ENCODE measurements around the gene PARP16.
A peak's percentile ranks its signal among the peaks of the same experiment; 100 is the strongest.

PARP16 gene

DNA sequence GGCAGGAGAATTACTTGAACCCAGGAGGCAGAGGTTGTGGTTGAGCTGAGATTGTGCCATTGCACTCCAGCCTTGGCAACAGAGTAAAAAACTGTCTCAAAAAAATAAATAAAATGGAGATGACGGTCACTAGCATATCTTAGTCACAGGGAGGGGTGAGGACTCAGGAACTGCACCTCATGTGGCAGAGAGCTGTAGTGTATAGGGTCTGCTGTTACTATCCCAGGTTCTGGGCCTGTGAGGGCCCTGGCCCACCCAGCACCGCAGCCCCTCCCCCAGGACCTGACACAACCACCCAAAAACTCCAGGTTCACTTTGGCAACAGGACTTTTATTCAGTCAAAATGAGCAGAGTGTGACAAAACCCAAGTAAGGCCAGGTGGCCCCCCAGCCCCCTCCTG is 40.1 kb upstream of the PARP16 start:
- Histone ChIP-seq H4K91ac (ENCODE audit: low read depth, low read length) (no peak overlapping the region), H2AK5ac (ENCODE audit: low read length) (no peak overlapping the region), H4K12ac (ENCODE audit: low read depth, low read length) (no peak overlapping the region), H3K79me1 (ENCODE audit: low read length) (peaks cover 5% of the 10 kb centered on the region), H3K4ac (ENCODE audit: low read depth, low read length) (no peak overlapping the region), H3K9me3 (ENCODE audit: insufficient read depth, low read depth, low read length) (no peaks in the 10 kb centered on the region), H3K27ac (ENCODE audit: low read depth, low read length) (peak overlapping the region; percentile 35), H3K79me2 (ENCODE audit: control insufficient read depth, insufficient read depth, low read length, poor library complexity) (no peaks in the 10 kb centered on the region), H3K4me3 (ENCODE audit: low read depth, low read length) (no peak overlapping the region), H3K14ac (ENCODE audit: low read length) (no peak overlapping the region), H2AFZ (ENCODE audit: insufficient read depth, low read length, poor library complexity) (no peak overlapping the region), H3K23ac (ENCODE audit: low read length) (no peak overlapping the region), H4K8ac (ENCODE audit: low read depth, low read length) (no peak overlapping the region), H3K18ac (ENCODE audit: low read length) (no peak overlapping the region), H2BK12ac (ENCODE audit: low read length) (no peak overlapping the region), H3K27me3 (ENCODE audit: insufficient read depth, low read length) (no peaks in the 10 kb centered on the region), H2BK120ac (ENCODE audit: insufficient read depth, low read length, poor library complexity) (no peak overlapping the region), H2BK5ac (ENCODE audit: low read depth, low read length, poor library complexity) (no peak overlapping the region), H3K36me3 (ENCODE audit: control insufficient read depth in 1 of 2, insufficient read depth in 2 of 2, low read length in 2 of 2) (peaks cover 39 to 40% of the 10 kb centered on the region in 2 experiments), H3K4me1 (ENCODE audit: control insufficient read depth in 1 of 2, insufficient read depth in 2 of 2, low read length in 2 of 2) (peaks cover 5 to 9% of the 10 kb centered on the region in 2 experiments), H3K4me2 (ENCODE audit: low read length) (no peak overlapping the region), H3K9ac (ENCODE audit: low read length) (no peak overlapping the region)
- WGBS (ENCODE audit: extremely low coverage, insufficient coverage, insufficient read length), result no CpG with 5 or more reads among the region's 2 CpGs
- no peak for DNase-seq

DNA sequence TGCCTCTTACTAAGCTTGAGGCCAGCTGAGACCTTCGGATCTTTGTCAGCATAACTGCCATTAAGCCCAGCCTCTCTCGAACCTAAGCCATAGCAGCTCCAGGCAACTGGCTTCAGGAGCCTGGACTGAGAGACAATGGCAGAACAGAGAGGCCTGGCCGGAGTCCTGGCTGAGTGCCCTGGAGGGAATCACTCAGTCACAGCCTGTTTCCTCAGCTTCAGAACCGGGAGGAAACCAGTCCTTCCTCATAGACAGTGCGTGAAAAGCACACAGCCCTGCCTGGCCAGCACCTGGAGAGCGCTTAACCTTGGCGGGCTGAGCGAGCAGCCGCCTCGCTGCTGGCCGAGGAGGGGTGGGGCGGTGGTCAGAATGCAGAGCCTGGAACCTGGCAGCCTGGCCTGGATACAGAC is 39.4 kb upstream of the PARP16 start:
- no peak overlapping the region for H3K9ac ChIP-seq (ENCODE audit: low read length)
- no peak overlapping the region for H3K4me3 ChIP-seq (ENCODE audit: low read depth, low read length)
- H3K23ac ChIP-seq (ENCODE audit: low read length), result no peak overlapping the region
- H3K9me3 ChIP-seq (ENCODE audit: insufficient read depth, low read depth, low read length), result no peaks in the 10 kb centered on the region
- H3K27ac ChIP-seq (ENCODE audit: low read depth, low read length), result peak overlapping the region; percentile 86
- H3K79me2 ChIP-seq (ENCODE audit: control insufficient read depth, insufficient read depth, low read length, poor library complexity), result no peaks in the 10 kb centered on the region
- H2BK5ac ChIP-seq (ENCODE audit: low read depth, low read length, poor library complexity), result peak overlapping the region; percentile 29
- peak overlapping the region; percentile 38 for H2BK12ac ChIP-seq (ENCODE audit: low read length)
- H4K91ac ChIP-seq (ENCODE audit: low read depth, low read length), result peak overlapping the region; percentile 63
- peaks cover 5 to 9% of the 10 kb centered on the region in 2 experiments for H3K4me1 ChIP-seq (ENCODE audit: control insufficient read depth in 1 of 2, insufficient read depth in 2 of 2, low read length in 2 of 2)
- H3K18ac ChIP-seq (ENCODE audit: low read length), result no peak overlapping the region
- H2AK5ac ChIP-seq (ENCODE audit: low read length), result no peak overlapping the region
- H4K12ac ChIP-seq (ENCODE audit: low read depth, low read length), result no peak overlapping the region
- H3K36me3 ChIP-seq (ENCODE audit: control insufficient read depth in 1 of 2, insufficient read depth in 2 of 2, low read length in 2 of 2), result peaks cover 32 to 33% of the 10 kb centered on the region in 2 experiments
- no peak overlapping the region for H3K14ac ChIP-seq (ENCODE audit: low read length)
- H3K4me2 ChIP-seq (ENCODE audit: low read length), result no peak overlapping the region
- no peak overlapping the region for H2BK120ac ChIP-seq (ENCODE audit: insufficient read depth, low read length, poor library complexity)
- no peak overlapping the region for H4K8ac ChIP-seq (ENCODE audit: low read depth, low read length)
- no CpG with 5 or more reads among the region's 12 CpGs for WGBS (ENCODE audit: extremely low coverage, insufficient coverage, insufficient read length)
- H3K27me3 ChIP-seq (ENCODE audit: insufficient read depth, low read length), result no peaks in the 10 kb centered on the region
- peaks cover 5% of the 10 kb centered on the region for H3K79me1 ChIP-seq (ENCODE audit: low read length)
- no peak for DNase-seq
- no peak overlapping the region for H2AFZ ChIP-seq (ENCODE audit: insufficient read depth, low read length, poor library complexity)
- H3K4ac ChIP-seq (ENCODE audit: low read depth, low read length), result no peak overlapping the region

DNA sequence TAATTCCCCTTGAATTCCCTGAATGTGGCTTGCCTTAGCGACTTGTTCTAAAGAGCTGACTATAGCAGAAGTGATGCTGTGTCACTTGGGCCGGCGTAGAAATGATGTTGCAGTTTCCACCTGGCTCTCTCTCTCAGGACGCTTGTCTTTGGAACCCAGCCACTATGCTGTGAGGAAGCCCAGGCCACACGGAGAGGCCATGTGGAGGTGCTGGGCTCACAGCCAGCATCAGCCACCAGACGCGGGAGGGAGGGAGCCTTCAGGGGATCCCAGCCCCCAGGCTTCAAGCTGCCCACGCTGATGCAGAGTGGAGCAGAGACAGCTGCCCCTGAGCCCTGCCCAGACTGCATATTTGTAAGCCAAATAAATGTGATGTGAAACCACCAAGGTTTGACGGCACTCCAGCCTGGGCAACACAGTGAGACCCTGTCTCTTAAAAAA is 36.4 kb upstream of the PARP16 start:
- no peak overlapping the region for H3K27ac ChIP-seq (ENCODE audit: low read depth, low read length)
- H3K23ac ChIP-seq (ENCODE audit: low read length), result no peak overlapping the region
- no peak overlapping the region for H2BK5ac ChIP-seq (ENCODE audit: low read depth, low read length, poor library complexity)
- H2AK5ac ChIP-seq (ENCODE audit: low read length), result no peak overlapping the region
- H2AFZ ChIP-seq (ENCODE audit: insufficient read depth, low read length, poor library complexity), result no peak overlapping the region
- WGBS (ENCODE audit: extremely low coverage, insufficient coverage, insufficient read length), result no CpG with 5 or more reads among the region's 9 CpGs
- no peak overlapping the region for H4K12ac ChIP-seq (ENCODE audit: low read depth, low read length)
- no peak for DNase-seq
- no peak overlapping the region for H3K14ac ChIP-seq (ENCODE audit: low read length)
- peaks cover 5% of the 10 kb centered on the region for H3K79me1 ChIP-seq (ENCODE audit: low read length)
- H2BK12ac ChIP-seq (ENCODE audit: low read length), result no peak overlapping the region
- no peak overlapping the region for H4K91ac ChIP-seq (ENCODE audit: low read depth, low read length)
- H3K4me1 ChIP-seq (ENCODE audit: control insufficient read depth in 1 of 2, insufficient read depth in 2 of 2, low read length in 2 of 2), result peaks cover 5 to 9% of the 10 kb centered on the region in 2 experiments
- H3K18ac ChIP-seq (ENCODE audit: low read length), result no peak overlapping the region
- H3K79me2 ChIP-seq (ENCODE audit: control insufficient read depth, insufficient read depth, low read length, poor library complexity), result no peaks in the 10 kb centered on the region
- no peak overlapping the region for H3K4me3 ChIP-seq (ENCODE audit: low read depth, low read length)
- H4K8ac ChIP-seq (ENCODE audit: low read depth, low read length), result no peak overlapping the region
- H3K4me2 ChIP-seq (ENCODE audit: low read length), result no peak overlapping the region
- no peaks in the 10 kb centered on the region for H3K27me3 ChIP-seq (ENCODE audit: insufficient read depth, low read length)
- no peak overlapping the region for H2BK120ac ChIP-seq (ENCODE audit: insufficient read depth, low read length, poor library complexity)
- H3K9ac ChIP-seq (ENCODE audit: low read length), result no peak overlapping the region
- no peak overlapping the region for H3K4ac ChIP-seq (ENCODE audit: low read depth, low read length)
- no peaks in the 10 kb centered on the region for H3K9me3 ChIP-seq (ENCODE audit: insufficient read depth, low read depth, low read length)
- H3K36me3 ChIP-seq (ENCODE audit: control insufficient read depth in 1 of 2, insufficient read depth in 2 of 2, low read length in 2 of 2), result peaks cover 5% of the 10 kb centered on the region in 2 experiments

DNA sequence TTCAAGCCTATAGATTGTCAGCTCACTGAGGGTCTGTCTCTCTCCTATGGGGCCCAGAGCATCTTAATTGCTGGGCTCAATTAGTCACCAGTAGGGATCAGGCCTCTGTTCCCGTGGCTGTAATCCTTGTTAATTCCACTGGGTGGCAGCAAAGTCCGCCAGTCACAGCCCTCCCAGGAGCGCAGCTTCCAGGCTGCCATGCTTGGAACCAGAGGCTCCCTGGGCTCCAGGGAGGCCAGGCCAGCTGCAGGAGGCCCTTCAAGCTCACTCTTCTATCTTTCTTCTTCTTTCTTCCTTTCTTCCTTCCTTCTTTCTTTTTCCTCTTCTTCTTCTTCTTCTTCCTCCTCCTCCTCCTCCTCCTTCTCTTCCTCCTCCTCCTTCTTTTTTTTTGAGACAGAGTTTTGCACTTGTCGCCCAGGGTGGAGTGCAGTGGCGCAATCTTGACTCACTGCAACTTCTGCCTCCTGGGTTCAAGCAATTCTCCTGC is 32.2 kb upstream of the PARP16 start:
- no peak overlapping the region for H3K4ac ChIP-seq (ENCODE audit: low read depth, low read length)
- H3K79me1 ChIP-seq (ENCODE audit: low read length), result peaks cover 2% of the 10 kb centered on the region
- no peaks in the 10 kb centered on the region for H3K79me2 ChIP-seq (ENCODE audit: control insufficient read depth, insufficient read depth, low read length, poor library complexity)
- no peak overlapping the region for H3K23ac ChIP-seq (ENCODE audit: low read length)
- H3K4me1 ChIP-seq (ENCODE audit: control insufficient read depth in 1 of 2, insufficient read depth in 2 of 2, low read length in 2 of 2), result peaks cover 0 to 3% of the 10 kb centered on the region in 2 experiments
- no peak overlapping the region for H2AK5ac ChIP-seq (ENCODE audit: low read length)
- no peak overlapping the region for H3K27ac ChIP-seq (ENCODE audit: low read depth, low read length)
- H3K4me3 ChIP-seq (ENCODE audit: low read depth, low read length), result no peak overlapping the region
- H3K36me3 ChIP-seq (ENCODE audit: control insufficient read depth in 1 of 2, insufficient read depth in 2 of 2, low read length in 2 of 2), result no peaks in the 10 kb centered on the region
- H3K9ac ChIP-seq (ENCODE audit: low read length), result no peak overlapping the region
- no peak overlapping the region for H2BK120ac ChIP-seq (ENCODE audit: insufficient read depth, low read length, poor library complexity)
- WGBS (ENCODE audit: extremely low coverage, insufficient coverage, insufficient read length), result no CpG with 5 or more reads among the region's 5 CpGs
- no peaks in the 10 kb centered on the region for H3K9me3 ChIP-seq (ENCODE audit: insufficient read depth, low read depth, low read length)
- no peak overlapping the region for H2BK12ac ChIP-seq (ENCODE audit: low read length)
- H4K12ac ChIP-seq (ENCODE audit: low read depth, low read length), result no peak overlapping the region
- H4K8ac ChIP-seq (ENCODE audit: low read depth, low read length), result no peak overlapping the region
- H3K4me2 ChIP-seq (ENCODE audit: low read length), result no peak overlapping the region
- no peak overlapping the region for H2AFZ ChIP-seq (ENCODE audit: insufficient read depth, low read length, poor library complexity)
- no peak overlapping the region for H3K18ac ChIP-seq (ENCODE audit: low read length)
- no peak overlapping the region for H4K91ac ChIP-seq (ENCODE audit: low read depth, low read length)
- DNase-seq, result peak; percentile 78 to 93
- no peaks in the 10 kb centered on the region for H3K27me3 ChIP-seq (ENCODE audit: insufficient read depth, low read length)
- H2BK5ac ChIP-seq (ENCODE audit: low read depth, low read length, poor library complexity), result no peak overlapping the region
- no peak overlapping the region for H3K14ac ChIP-seq (ENCODE audit: low read length)
